ENCODE results near the gene ZNG1F.
A peak's percentile ranks its signal among the peaks of the same experiment; 100 is the strongest.
"Not testable (repeated sequence)": the region's sequence is repeated elsewhere in the genome, so short reads cannot be mapped to it uniquely, and the experiment has no call there.

ZNG1F gene

GRCh38 chr9:41189217-41189616, at the start of gene ZNG1F:
ZNG1F (minus strand) TSS chr9:41189317; CDS start chr9:41189258, 59 bp downstream.
- DNase-seq, result not testable (repeated sequence)

GRCh38 chr9:41237110-41237749, 48.1 kb upstream of the ZNG1F start:
- peak; percentile 64 for DNase-seq

- DNase-seq, result not testable (repeated sequence)
Measured at GRCh38 chr9:41236486-41237109, 47.5 kb upstream of the ZNG1F start.

GRCh38 chr9:41234811-41235805, 46.0 kb upstream of the ZNG1F start:
- DNase-seq, result peak; percentile 55

DNA sequence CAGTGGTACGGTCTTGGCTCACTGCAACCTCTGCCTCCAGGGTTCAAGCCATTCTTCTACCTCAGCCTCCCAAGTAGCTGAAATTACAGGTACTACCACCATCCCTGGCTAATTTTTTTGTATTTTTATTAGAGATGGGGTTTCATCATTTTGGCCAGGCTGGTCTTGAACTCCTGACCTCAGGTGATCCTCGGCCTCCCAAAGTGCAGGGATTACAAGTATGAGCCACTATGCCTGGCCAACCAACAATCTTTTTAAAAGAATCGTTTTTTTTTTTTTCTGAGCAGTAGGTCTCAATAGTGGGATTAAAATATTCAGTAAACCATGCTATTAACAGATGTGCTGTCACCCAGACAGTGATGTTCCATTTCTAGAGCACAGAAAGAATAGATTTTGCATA, 45.1 kb upstream of the ZNG1F start:
- DNase-seq, result not testable (repeated sequence)

- DNase-seq, result not testable (repeated sequence)
Measured at GRCh38 chr9:41232326-41232725, 43.2 kb upstream of the ZNG1F start.

DNA sequence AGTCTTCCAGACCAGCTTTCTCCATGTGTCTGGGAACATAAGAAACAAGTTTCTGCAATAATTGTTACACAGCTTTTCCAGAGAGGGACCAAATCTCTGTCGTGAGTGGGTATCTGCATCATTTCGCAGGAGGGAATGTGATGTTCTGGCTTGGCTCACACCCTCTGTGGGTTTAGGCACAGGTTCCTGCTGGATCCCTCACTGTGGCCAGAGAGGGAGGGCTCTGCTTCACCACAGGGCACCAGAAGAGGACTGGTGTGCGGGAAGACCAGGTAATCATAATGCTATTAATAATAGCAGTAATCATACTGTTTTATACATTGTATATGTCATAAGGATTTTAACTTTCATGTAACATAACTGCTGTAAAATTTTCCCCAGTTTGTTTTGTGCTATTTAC, 41.3 kb upstream of the ZNG1F start:
- not testable (repeated sequence) for DNase-seq

- no peak for DNase-seq
Measured at GRCh38 chr9:41229408-41230401, 40.6 kb upstream of the ZNG1F start.

DNA sequence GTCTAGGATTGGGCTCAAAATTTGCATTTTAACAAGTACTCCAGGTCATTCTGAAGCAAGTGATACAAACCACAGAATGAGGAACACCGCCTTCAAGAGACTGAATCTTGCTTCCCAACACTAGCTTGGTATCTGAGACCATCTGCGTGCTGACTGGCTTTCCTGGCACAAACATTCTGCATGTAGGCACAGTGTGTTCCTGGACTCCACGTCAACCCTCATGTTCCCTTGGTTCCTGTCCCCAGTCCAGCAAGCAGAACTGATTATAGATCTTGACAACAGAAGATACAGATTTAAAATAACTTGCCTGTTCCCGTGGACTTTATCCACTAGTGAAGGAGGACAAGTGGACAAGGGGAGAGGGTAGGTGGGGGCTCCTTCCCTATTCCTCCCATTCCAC, 30.7 kb upstream of the ZNG1F start:
- not testable (repeated sequence) for DNase-seq

- DNase-seq, result not testable (repeated sequence)
Measured at GRCh38 chr9:41188439-41188838, 678 bp downstream of the ZNG1F start.

DNA sequence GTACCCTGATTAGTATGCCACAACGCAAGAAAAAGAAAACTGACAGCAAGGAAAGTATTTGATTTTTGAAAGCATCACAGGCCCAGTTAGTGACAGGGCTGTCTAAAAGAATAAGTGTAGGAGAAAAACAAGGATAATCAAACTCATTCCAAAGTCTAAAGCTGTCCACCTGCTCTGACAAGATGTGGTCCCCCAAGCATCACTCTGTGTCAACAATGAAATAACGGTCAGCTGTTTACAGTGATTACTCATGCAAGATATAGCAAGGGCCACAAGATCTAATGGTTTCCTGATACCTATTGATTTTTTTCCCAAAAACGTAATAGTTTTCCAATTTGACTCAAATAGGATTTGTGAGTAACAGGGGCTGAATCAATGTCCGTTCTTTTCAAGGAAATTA, 14.1 kb downstream of the ZNG1F start:
- DNase-seq, result not testable (repeated sequence)

- not testable (repeated sequence) for DNase-seq
Measured at GRCh38 chr9:41150116-41150515, 39.0 kb downstream of the ZNG1F start.

- not testable (repeated sequence) for DNase-seq
Measured at GRCh38 chr9:41141878-41142277, 47.2 kb downstream of the ZNG1F start.

GRCh38 chr9:41128581-41128980, 60.5 kb downstream of the ZNG1F start, which contains the start of gene FOXD4L6:
FOXD4L6 (minus strand) TSS chr9:41128681; CDS start chr9:41128383, 298 bp downstream.
- DNase-seq, result not testable (repeated sequence)

DNA sequence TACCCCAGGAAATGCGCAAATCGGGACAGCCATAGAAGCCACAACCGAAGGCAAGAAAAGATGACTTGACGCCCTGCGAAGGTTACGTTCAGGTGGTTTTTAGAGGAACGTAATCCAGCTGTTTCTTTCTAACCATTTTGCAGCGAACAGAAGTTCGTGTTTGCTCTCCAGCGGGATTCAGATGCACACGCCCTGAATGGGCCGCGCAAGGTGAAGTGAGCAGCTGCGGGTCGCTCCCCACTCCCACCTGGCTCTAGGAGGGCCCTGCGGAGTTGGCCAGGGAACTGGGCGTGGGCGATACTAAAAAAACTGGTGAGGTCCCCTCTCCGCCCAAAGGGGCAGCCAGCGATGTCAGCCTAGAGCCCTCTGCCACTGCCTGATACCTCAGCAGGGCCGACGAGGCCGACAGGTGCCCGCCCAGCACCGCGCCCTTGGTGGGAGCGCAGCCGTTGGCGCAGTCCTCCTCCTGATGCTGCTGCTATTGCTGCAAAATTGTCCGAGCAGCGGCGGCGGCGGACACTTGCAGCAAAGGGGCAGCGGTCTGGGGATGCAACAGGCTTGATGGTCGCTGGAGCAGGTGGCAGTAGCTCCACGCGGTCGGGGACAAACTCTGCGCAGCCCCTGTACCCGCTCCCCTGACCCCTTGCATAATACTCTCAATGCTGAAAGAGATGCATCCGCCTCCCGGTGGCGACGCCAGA, 62.2 kb downstream of the ZNG1F start:
- not testable (repeated sequence) for DNase-seq

DNA sequence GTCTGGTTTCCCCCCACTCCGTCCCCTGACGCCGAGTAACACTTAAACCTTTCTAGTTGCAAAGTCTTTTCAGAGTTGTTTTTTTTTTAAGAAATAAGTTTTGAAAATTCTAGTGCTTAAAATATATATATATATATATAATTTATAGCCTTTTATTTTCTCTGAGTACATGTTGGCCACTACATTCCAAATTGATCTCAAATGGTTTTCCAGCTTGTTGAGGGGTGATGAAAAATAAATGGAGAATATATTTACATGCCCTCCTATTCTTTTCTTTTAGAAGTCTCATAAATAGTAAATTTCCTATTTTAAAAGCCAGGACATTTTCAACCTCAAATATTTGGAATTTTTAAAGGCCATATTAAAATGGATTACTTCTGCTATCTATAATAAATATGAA, 63.2 kb downstream of the ZNG1F start:
- not testable (repeated sequence) for DNase-seq

- DNase-seq, result not testable (repeated sequence)
Measured at GRCh38 chr9:41125109-41125658, 63.9 kb downstream of the ZNG1F start.

DNA sequence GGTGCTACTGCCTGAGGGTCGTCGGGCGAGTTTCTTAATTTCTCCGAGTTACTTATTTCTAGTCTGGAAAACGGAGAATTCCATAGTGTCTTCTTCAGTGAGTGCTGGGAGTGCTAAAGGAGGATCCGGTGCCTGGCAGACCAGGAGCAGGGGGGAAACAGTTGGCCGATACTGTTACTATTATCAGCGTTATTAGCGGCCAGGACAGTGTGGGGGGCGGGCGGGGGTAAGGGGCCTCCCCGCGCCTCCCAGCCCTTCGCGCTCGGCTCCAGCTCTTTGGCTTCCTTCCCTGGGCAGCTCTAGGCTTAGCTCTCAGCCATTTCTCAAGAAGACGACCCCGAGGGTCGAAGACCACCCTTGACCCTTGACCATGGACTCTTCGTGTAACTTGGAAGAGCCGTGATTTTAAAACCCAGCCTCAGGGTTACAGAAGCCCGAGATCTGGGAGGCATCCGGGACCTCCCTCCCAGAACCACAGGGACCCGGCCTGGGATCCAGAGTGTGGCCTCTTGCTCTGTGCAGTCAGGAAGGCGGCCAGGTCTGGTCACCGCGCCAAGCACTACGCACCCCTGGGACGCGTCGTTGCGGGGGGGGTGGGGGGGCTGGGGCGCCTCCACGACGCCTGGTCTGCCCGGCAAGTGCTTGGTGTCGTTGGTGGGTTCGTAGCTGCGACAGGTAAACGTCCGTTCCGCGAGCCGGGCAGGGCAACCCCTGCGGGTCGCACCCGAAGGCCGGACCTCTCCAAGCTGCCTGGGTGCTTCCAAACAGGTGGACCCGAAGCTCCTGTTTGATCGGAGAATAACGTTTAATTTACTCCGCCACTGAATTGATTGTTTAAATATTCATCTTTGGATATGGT, 64.6 kb downstream of the ZNG1F start:
- not testable (repeated sequence) for DNase-seq

- DNase-seq, result not testable (repeated sequence)
Measured at GRCh38 chr9:41123812-41124211, 65.3 kb downstream of the ZNG1F start.

DNA sequence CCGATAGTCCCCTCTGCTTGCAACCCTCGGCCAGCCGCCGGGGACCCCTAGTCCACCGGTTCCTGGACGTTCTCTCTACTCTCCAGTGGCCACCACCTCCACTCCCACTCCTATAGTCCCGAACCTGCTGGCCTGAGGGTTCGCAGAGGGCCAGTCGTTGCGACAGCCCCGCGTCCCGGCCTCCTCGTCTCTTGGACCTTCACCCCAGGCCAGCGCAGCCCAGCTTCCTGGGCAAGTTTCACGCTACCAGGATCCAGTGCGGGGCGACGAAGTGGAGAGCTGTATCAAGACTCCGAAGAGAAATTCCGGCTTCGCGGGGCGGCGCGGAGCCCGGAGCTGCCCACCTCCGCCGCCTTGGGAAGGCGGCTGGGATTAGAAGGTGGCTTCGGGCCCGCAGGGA, 65.7 kb downstream of the ZNG1F start:
- not testable (repeated sequence) for DNase-seq
